GM19438 (cell line): ENCODE results near the gene SIGLEC6.
"Not testable (repeated sequence)": the region's sequence is repeated elsewhere in the genome, so short reads cannot be mapped to it uniquely, and the experiment has no call there.

ENCODE experiments used
- ATAC-seq: cut with Tn5 transposase; IDR thresholded peaks from one replicate; pipeline ENCODE4 v1.9.1; 2021; ENCODE audit warnings: low read depth; ENCODE audit not compliant: unreplicated experiment

SIGLEC6 gene

DNA sequence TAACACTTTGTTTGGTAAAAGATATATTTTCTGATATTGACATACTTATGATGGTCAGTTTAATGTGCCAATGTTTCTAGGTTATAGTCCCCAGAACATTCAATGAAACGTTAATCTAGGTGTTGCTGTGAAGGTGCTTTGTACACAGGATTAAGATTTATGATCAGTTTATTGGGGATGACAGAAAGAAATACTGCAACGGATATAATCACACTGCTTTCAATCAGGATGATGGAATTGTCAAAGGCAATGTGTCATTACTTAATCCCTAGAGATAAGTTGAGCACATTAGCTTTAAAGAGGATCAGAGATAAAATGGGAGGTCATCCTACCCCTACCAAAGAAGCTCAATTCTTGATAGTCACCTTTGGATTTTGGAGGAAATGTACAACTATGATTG, 17.5 kb downstream of the SIGLEC6 start:
- no peak for ATAC-seq

DNA sequence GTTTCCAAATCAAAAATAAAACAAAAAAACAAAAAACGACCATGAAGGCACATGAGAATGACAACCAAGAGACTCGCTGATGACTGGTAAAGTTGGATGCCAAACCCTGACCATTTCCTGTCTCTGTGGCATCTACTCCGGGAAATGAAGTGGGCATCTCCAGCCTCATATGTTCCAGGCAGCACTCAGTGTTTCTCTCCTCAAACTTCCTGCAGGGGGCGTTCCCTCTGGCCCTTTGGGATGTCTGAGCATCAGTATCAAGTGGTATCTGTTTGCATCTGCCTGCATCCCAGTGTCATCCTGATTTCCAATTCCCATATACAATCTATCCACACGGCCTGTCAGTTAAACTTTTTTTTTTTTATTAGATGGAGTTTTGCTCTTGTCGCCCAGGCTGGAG, 20.1 kb downstream of the SIGLEC6 start:
- ATAC-seq, result no peak

DNA sequence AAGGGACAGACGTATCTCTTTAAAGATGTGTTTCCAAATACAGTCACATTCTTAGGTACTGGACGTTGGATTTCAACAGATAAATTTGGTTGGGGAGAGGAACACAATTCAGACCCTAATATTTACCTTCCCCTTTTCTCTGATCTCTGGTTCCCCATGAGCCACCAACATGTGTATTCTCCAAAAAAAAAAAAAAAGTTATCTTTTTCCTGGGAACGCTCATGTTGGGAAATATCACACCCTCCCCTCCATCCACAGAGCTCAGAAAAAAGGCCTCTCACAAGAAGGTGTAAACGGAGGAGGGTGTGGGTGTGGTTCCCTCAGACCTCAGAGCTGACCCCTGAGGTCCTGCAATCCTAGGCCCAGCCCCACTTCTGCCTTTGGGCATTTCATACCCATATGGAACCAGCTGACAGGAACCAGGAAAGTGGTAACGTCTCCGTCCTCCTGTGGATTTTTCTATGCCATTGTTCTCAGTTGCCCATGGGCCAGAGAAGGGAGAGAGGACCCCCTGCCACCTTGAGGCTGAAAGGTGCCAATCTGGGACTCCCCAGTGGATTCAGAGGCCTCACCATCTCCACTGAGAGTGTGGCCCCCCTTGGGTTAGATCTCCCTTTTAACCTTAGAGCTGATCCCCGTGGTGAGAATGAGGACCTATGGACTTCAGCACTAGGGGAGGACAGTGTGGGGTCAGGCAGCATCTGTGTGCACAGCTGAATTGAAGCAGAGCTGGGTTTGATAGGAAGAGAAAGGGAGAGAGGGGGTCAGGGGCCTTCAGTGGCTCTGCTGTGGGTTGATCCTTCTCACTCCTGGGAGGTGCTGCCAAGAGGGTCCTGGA, 21.4 kb downstream of the SIGLEC6 start:
- ATAC-seq, result no peak

DNA sequence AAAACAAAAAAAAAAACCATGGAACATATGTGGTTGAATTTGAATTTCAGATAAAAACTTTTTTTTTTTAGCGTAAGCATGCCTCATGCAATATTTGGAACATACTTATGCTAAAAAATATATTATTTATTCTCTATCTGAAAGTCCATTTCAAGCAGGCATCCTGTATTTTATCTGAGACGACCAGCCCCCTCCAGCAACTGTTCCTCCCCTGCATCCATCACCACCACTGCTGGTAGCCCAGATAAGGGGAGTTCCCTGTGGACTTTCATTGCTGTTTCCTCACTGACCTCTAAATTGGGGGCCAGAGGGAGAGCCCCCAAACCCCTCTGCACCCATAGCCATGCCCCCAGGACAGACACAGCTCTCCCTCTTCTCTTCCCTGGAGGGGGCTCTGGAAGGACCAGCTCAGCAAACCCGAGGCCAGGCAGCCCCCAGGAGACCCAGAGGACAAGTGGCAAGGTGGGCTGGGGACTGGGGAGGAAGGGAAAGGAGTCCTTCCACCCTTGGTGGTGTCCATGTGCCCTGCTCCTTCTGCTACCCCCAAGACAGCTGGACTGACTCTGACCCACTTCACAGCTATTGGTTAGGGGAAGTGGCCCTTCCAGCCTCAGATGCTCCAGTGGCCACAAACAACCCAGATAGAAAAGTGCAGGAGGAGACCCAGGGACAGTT, 23.3 kb downstream of the SIGLEC6 start:
- ATAC-seq, result no peak

DNA sequence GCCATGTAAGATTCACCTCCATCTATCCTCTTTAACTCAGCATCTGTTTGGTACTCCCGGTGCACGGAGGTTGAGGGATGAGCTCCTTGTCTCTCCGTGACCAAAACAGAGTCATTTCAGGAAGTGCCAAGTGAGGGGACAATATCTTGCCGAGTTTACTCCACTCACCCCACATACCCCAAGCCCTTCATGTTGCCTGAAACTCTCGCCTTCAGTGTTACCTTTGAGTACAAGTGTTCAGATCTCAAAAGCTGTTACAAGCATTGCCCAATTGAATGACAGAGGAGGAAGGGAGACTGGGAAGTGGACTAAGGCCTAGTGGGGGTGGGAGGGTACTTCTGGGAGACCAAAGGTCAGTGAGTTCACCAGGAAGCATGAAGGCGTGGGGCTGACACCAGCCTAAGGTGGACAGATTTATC, 23.8 kb downstream of the SIGLEC6 start:
- ATAC-seq, result no peak

DNA sequence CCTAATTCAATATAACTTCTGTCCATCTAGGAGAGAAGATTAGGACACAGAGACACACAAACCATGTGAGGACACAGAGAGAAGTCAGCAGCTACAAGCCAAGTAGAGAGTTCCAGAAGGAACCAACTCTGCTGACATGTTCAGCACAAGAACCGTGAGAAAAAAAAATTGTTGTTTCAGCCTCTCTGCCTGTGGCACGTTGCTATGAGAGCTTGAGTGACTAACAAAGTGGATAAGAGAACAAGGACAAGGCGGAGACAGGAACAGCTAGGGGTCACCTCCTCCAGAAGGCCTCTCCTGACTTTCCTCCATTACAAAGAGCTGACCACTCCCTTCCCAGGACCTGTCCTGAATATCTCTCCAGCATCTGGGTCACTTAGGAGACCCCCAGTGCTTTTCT, 24.3 kb downstream of the SIGLEC6 start:
- ATAC-seq, result no peak

DNA sequence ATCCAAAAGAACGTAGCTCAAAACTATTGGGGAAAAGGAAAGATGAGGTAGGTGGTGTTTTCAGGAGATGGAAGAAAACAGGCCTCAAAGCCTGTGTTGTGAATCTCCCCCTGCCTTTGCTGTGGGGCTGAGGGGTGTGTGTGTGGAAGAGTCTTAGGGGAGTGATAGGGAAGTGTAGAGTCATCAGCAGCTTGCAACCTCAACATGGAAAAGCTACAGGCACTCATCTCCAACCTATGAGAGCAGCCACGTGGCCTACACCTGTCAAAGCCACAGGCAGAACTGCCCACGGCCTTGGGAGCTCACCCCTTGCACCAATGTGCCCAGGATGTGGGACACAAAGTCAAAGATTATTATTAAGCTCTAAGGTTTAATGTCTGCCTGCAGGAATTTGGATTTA, 25.6 kb downstream of the SIGLEC6 start:
- no peak for ATAC-seq

DNA sequence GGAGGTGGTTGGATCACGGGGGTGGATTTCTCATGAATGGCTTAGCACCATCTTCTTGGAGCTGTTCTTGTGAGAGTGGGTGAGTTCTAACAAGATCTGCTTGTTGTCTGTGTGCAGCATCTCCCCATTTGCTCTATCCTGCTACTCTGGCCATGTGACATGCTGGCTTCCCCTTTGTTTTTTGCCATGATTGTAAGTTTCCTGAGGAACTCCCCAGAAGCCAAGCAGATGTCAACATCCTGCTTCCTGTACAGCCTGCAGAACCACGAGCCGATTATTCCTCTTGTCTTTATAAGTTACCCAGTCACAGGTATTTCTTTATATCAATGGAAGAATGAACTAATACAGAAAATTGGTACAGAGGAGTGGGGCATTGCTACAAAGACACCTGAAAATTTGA, 27.6 kb downstream of the SIGLEC6 start:
- ATAC-seq, result no peak

DNA sequence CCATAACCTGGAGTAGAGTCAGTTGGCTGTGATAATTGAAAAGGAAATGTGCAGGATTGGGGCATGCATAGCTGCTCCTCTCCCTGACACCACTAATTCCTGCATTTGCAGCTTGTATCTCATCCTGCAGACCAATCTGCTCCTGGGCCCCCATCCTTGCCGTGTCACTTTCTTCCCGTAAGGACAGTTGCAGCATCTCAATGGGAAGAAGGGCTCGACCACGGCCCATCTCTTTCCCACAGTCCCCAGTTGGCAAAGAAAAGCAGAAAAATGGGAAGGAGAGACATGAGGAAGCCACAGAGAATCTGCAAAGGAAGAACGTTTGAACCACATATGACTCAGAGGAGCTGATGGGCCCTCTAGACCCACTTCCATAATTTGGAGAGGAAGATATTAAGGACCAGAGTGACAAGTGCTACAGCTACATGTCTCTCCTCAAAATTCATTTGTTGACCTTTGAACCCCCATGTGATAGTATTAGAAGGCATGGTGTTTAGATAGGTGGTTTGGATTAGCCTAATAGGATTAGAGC, 28.1 kb downstream of the SIGLEC6 start:
- ATAC-seq, result no peak

DNA sequence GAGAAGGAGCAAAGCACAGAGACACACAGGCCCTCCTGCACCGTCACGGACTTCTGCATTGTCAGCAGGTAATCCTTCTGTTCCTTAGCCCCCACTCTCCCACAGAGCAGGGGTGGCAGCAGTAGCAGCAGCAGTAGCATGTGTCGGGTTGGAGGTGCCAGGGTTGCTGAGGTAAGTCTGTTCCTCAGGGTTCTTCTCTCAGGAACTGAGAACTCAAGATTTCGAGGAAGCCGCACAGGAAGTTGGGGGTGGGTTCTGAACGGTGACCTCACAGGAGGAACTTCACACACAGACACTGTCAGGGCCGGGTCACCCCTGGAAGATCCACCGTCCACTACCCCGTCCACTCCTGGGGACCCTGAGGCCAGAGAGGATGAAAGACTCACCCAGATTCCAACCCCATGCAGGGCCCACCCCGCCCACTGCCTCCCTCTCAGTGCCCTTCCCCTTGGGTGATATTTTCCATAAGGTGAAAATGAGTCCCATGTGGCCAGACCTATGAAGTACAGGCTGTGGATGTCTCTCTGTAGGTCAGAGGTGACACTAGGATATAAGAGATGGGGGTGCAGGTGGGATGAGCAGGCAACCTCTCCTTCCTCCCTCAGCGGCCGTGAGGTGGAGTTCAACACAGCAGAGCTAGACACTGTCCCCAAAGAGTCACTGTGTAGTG, 29.7 kb downstream of the SIGLEC6 start, which contains the start of gene SIGLEC12:
Gene SIGLEC12 (minus strand): TSS at position 207 of the 670 bp plus-strand sequence. CDS start 67 bp downstream, at position 140.
- no peak for ATAC-seq

DNA sequence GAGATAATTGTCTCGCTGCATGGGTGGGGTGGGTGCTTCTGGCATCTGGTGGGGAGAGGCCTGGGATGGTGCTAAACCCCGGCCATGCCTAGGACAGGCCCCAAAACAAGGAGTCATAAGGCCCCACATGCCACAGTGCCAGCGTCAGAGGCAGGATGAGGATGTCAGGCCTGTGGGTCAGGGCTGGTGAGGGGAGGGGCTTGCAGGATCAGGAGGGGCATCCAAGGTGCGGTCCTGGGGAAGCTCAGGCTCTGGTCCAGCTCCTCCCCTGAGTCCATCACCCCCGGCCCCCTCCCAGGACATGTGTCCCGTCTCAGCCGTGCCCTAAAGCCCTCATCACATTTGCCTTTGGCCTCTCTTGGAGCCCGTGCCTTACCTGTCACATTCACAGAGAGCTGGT, 30.5 kb downstream of the SIGLEC6 start:
- ATAC-seq, result not testable (repeated sequence)

DNA sequence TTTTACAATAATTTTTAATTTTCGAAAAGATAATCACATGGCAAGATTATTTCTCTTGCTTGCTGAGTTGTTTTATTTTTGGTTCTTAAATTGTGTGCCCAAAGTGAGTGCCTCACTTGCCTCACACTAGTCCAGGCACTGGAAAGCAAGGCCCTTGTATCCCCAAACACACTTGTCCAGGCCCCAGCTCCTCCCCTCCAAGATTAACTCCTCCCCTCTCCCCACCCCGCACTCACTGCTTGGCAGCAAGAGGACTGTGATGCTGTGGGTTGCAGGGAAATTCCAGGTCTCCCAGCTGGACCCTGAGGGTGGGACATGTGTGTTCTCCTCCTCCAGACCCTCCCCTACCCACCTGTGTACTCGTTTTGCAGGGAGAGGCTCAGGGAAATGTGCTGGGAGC, 33.8 kb downstream of the SIGLEC6 start:
- ATAC-seq, result no peak

DNA sequence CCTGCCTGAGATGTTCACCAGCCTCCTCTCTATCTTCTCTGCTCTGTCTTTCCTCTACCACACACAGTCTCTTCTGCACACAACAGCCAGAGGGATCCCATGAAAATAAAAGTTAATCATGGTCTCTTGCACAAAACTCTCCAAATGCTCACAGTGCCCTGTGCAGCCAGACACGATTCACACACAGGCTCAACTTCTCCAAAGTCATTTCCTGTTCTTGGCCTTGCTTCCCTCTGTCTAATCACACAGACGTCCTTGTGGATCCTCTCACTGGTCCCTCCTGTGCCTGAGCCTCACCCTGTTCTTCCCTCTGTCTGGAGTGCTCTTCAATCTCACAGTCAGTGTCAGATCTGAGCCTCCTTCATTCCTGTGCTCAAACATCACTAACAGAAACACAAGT, 37.7 kb downstream of the SIGLEC6 start:
- no peak for ATAC-seq

DNA sequence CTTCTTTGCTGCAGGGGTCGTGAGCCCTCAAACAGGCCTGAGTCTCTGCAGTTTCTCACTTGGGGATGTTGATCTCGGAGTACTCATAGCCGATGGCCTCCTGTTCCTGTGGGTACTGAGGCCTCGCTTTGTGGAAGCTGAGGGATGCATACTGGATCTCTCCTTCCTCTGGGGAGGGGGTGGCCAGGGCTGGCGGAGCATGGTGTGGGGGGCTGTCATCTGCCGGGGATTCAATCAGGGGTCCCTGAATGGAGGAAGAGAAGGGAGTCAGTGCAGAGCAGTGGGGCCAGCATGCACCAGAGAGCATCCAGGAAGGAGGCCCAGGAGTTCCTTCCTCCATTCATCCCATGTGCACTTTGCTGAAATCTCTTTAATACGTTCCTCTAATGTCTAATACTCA, 39.9 kb downstream of the SIGLEC6 start:
- no peak for ATAC-seq

DNA sequence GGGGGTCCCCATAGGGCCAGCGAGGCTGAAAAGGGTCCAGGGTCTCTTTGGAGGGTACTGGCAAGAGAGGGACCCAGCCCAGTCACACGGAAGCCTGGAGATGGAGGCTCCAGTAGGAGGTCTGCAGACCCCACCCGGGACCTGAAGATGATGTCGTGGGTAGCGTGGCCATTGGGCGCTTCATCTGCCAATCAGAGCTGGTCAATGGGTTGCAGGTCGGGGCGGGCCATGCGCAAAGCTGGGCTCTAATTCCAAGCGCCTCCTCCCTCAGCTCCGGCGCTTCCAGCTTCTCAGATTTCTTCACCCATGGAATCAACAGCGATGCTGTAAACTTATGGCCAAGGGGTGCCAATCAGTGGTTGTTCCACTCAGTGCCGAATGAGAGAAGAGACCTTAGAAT, 40.8 kb downstream of the SIGLEC6 start:
- ATAC-seq, result no peak

DNA sequence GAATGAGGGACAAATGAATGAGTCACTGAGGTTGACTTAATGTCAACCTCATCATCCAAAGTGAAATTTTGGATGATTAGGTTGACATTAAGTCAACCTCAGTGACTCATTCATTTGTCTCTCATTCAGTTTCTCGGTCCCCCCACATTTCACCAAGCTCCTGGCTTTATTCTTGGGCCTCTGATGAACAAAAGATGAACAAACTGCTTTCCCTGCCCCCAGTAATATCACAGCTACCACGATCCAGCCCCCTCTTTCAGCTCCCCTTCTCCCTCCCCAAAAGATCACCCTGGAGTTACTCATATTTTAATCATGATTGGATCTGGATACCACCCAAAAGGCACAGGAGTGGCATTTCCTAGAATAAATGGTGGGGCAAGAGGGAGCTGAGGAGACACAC, 42.4 kb downstream of the SIGLEC6 start:
- no peak for ATAC-seq

DNA sequence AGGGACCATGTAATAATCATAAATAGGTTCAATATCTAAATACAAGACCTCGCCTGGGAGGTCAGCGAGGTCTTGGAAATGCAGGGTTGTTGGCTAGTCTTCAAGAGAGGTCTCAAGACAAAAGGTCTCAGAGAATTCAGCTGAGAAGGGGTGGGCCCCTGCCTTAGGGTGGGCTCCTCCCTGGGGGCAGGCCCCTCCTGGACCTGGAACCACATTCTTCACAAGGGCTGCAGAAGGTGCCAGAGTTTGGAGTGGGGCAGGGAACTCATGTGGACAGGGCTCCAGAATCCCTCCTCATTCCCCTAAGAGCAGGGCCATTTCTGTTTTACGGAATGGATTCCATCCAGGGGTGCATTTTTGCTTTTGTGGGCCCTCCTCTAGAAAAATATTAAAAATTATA, 43.0 kb downstream of the SIGLEC6 start:
- no peak for ATAC-seq

DNA sequence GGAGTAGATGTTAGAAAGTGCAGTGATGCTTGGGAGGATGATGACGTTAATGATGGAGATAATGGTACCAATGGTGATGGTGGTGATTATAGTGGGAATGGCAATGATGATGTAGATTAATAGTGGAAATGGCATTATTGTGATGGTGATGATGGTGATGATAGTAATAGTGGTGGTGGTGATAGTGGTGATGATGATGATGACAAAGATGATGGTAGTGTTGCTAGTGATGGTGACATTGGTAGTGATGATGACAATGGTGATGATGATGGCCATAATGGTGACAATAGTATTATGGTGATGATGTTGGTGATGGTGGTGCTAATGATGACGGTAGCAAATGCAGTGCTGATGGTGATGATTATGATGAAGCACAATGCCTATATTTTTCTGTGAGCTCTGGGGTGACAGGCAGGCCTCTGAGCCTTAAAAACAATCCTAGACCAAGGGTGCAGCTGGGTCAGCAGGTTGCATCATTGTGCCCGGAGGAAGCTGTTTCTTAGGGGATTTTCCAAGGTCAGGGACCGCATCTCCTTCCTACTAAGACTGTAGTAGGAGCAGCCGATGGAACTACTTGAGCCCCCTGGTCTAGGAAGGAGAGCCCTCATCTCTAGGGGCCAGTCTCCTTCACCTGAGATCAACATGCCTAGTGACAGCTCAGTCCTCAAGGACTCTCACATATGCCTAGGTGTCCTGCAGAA, 45.4 kb downstream of the SIGLEC6 start:
- no peak for ATAC-seq

DNA sequence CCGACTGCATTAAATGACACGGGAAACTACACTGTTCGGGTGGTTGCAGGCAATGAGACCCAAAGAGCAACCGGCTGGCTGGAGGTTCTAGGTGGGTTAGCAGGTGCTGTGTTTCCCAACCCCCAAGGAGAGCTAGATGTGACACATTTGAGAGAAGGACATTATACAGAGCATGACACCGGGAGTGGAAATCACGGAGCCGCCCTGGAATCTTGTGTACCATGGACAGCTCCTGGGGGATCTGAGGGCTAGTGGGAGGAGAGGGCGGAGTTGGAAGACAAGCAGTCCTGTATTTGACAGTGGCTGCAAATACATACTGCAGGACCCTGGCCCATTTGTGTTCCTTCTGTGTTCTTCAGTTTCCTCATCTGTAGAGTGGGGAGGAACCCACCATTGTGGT, 50.9 kb downstream of the SIGLEC6 start:
- ATAC-seq, result no peak

DNA sequence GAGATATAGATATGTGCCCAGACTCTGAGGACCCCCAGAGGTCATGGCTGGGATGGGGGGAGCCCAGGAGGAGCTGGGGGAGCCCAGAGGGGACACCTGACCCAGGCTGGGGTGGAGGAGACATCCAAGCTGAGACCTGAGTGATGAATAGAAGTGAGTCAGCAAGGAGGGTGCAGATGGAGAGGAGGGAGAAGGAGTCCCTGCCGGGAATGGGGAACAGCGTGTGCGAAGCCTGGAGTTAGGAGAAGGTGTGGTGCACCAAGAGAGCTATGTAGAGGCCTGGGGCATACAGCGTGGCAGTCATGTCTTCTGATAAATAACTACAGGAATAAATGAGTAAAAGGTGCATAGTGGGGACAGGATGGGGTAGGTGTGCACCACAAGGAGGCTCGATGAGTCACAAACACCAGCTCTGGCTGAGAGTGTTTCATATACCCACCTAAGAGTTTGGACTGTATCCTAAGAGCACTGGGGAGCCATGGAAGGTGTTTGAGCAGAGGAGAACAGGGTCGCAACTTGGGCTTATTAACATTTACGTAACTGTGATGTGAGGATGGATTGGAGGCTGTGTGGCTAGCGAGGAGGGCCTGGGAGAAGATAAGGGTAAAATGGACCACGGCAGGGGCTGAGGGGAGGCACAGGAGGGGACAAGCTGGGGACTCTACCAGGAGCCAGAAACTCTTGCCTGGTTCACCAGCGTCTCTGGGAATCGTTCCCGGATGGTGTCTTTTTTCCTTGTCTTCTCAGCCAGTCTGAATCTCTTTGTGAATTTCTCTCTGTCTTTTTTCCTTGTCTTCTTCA, 51.7 kb downstream of the SIGLEC6 start:
- no peak for ATAC-seq
